Keratinocyte (primary cell): Measurements from ENCODE around the gene NR5A1. TPM values are rescaled to one million over a fixed set of nuclear protein-coding genes. Genes with fewer than 3 reads are reported as not detected.

Experiments used
- DNase-seq: peaks from one replicate; pipeline ENCODE4 v3.0.0-alpha.2; 2011; ENCODE audit warnings: low read depth, missing footprints, low spot score
- FAIRE-seq: peaks from 2 replicates; lab custom pipeline; 2011; peaks lifted over from hg19 to GRCh38; lab: Jason Lieb, UNC
- H2AFZ ChIP-seq: 2 replicates; pipeline ENCODE4 v1.6.0; 2012; ENCODE audit warnings: low read length, control low read depth, inconsistent platforms; ENCODE audit not compliant: control insufficient read depth
- H3K27ac ChIP-seq: 2 replicates; pipeline ENCODE4 v1.5.1; 2011; ENCODE audit warnings: low read length; ENCODE audit not compliant: control insufficient read depth, insufficient read depth
- H3K27me3 ChIP-seq: 3 replicates; pipeline ENCODE4 v1.6.0; 2011; ENCODE audit warnings: low read length; ENCODE audit not compliant: control insufficient read depth, insufficient read depth; ENCODE audit errors: extremely low read depth
- H3K36me3 ChIP-seq, 2 experiments: 2 replicates in 1 of 2; 3 replicates in 1 of 2; pipeline ENCODE4 v1.5.1; 2011; ENCODE audit warnings: low read length in 2 of 2, mild to moderate bottlenecking in 1 of 2; ENCODE audit not compliant: control insufficient read depth in 2 of 2, insufficient read depth in 2 of 2; ENCODE audit errors: extremely low read depth in 1 of 2
- H3K4me1 ChIP-seq: 3 replicates; pipeline ENCODE4 v1.5.1; 2011; ENCODE audit warnings: low read length; ENCODE audit not compliant: control insufficient read depth, insufficient read depth; ENCODE audit errors: extremely low read depth
- H3K4me2 ChIP-seq: 3 replicates; pipeline ENCODE4 v1.6.0; 2011; ENCODE audit warnings: low read depth, low read length; ENCODE audit not compliant: control insufficient read depth, insufficient read depth; ENCODE audit errors: extremely low read depth
- H3K4me3 ChIP-seq, 3 experiments: fragments of 200-600 bp in 1 of 3; sonication (generic) in 1 of 3; 2 replicates in 2 of 3; 3 replicates in 1 of 3; pipeline ENCODE4 v1.5.1; 2011 to 2016; ENCODE audit warnings: low read length in 3 of 3, mild to moderate bottlenecking in 3 of 3, control low read depth in 2 of 3, inconsistent platforms in 1 of 3, low read depth in 1 of 3, mixed read lengths in 1 of 3, mixed run types in 1 of 3, moderate library complexity in 1 of 3; ENCODE audit not compliant: control insufficient read depth in 2 of 3, insufficient read depth in 2 of 3; ENCODE audit errors: extremely low read depth in 1 of 3
- H3K79me2 ChIP-seq: 2 replicates; pipeline ENCODE4 v1.6.0; 2012; ENCODE audit warnings: low read length; ENCODE audit not compliant: control insufficient read depth, insufficient read depth
- H3K9ac ChIP-seq: 3 replicates; pipeline ENCODE4 v1.6.0; 2011; ENCODE audit warnings: low read length; ENCODE audit not compliant: control insufficient read depth, insufficient read depth; ENCODE audit errors: extremely low read depth
- H3K9me1 ChIP-seq: 3 replicates; pipeline ENCODE4 v1.6.0; 2011; ENCODE audit warnings: low read length; ENCODE audit not compliant: control insufficient read depth, insufficient read depth; ENCODE audit errors: extremely low read depth
- H3K9me3 ChIP-seq: 2 replicates; pipeline ENCODE4 v1.5.1; 2012; ENCODE audit warnings: low read depth, low read length; ENCODE audit not compliant: control insufficient read depth
- H4K20me1 ChIP-seq: 3 replicates; pipeline ENCODE4 v1.6.0; 2011; ENCODE audit warnings: low read length; ENCODE audit not compliant: control insufficient read depth, insufficient read depth; ENCODE audit errors: extremely low read depth
- CTCF ChIP-seq, 3 experiments: IDR thresholded peaks in 1 of 3; conservative IDR thresholded peaks in 1 of 3; optimal IDR thresholded peaks in 1 of 3; 2 replicates in 2 of 3; 3 replicates in 1 of 3; pipeline versions ENCODE3 to v1.5.1; 2011; ENCODE audit warnings: low read length in 3 of 3, mild to moderate bottlenecking in 3 of 3, moderate library complexity in 2 of 3, control low read depth in 1 of 3, inconsistent platforms in 1 of 3; ENCODE audit not compliant: insufficient read depth in 2 of 3; ENCODE audit errors: extremely low read depth in 1 of 3
- EZH2 ChIP-seq: IDR thresholded peaks from one replicate; pipeline ENCODE4 v1.6.1; 2012; ENCODE audit warnings: inconsistent platforms, mild to moderate bottlenecking, low read length, moderate library complexity
- dilution Hi-C: fragments of 300-500 bp; cut with MboI; formaldehyde crosslinking; loops from one replicate; pipeline ENCODE4 v1.7.0; 2020; ENCODE audit warnings: low sequenced_read_pairs; ENCODE audit not compliant: extremely low pct_ligation_motif_present
- polyA plus RNA-seq, 5 experiments: library from polyadenylated mRNA; depleted of rRNA in 3 of 5; stranded (reverse) in 3 of 5; stranded (forward) in 1 of 5; unstranded in 1 of 5; fragments of >200 nt; gene quantifications; 1 replicate in 1 of 5; 2 replicates in 3 of 5; 3 replicates in 1 of 5; pipeline versions ENCODE4 v1.2.1 to v1.2.3, GENCODE V29; 2011 to 2012; ENCODE audit warnings: missing spikeins in 2 of 5, low read depth in 1 of 5, low replicate concordance in 1 of 5

NR5A1 gene
- polyA plus RNA-seq, 1 donor (not counting 4 experiments of a cell fraction or from before 2014, with no cell fraction given) = not detected

GRCh38 chr9:124500796-124501611 is 6.2 kb downstream of the NR5A1 start:
- Histone ChIP-seq H3K79me2 (no peaks in the 10 kb centered on the region), H3K9me3 (no peaks in the 10 kb centered on the region), H3K9me1 (no peaks in the 10 kb centered on the region), H3K4me1 (peaks cover 7% of the 10 kb centered on the region), H3K9ac (no peak overlapping the region), H3K27me3 (peaks cover 54% of the 10 kb centered on the region), H3K27ac (no peak overlapping the region), H3K4me3 (no peak overlapping the region), H3K4me2 (no peak overlapping the region), H3K36me3 (no peaks in the 10 kb centered on the region), H2AFZ (no peak overlapping the region), H4K20me1 (no peaks in the 10 kb centered on the region)
- DNase-seq (no peak), FAIRE-seq (no peak)
- dilution Hi-C loops = no loop called here
- TF ChIP-seq EZH2 (no peak), CTCF (optimal IDR thresholded peaks at IDR 0.05 in 1 of 3, IDR thresholded peaks at IDR 0.05 in 1 of 3, conservative IDR thresholded peaks at IDR 0.05 in 1 of 3; ENCODE audit: extremely low read depth in 1 of 3, insufficient read depth in 2 of 3, low read length in 3 of 3) (no peak)

DNA sequence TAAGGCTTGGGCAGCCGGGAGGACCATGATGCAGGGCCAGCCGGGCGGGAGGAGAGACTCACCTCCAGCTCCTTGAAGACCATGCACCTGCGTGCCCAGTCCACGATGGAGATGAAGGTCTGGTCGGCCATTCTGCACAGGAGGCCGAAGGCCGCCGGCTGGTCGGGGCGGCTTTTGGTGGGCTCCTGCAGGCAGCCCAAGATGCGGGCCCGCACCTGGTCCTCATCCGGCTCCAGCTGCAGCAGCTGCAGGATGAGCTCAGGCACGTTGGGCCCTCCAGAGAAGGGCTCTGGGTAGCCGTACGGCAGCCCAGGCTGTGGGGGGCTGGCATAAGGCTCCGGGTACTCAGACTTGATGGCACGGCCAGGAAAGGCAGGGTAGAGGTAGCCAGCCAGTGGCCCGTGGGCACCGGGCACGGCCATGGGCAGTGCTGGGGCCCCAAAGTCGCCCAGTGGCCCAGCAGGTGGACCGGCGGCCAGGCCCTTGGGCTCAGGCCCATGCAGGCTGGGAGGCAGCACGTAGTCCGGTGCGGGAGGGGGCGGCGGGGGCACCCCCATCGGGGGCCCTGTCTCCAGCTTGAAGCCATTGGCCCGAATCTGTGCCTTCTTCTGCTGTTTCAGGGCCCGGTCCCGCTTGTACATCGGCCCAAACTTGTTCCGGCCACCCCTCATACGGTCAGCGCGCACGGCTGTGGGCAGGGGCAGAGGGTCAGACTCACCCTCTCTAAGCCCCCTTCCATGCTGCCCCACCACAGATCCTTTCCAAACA is 7.0 kb downstream of the NR5A1 start:
- no peaks in the 10 kb centered on the region for H3K36me3 ChIP-seq
- TF ChIP-seq CTCF (optimal IDR thresholded peaks at IDR 0.05 in 1 of 3, IDR thresholded peaks at IDR 0.05 in 1 of 3, conservative IDR thresholded peaks at IDR 0.05 in 1 of 3; ENCODE audit: extremely low read depth in 1 of 3, insufficient read depth in 2 of 3, low read length in 3 of 3) (no peak), EZH2 (no peak)
- dilution Hi-C loops = no loop called here
- no peak overlapping the region for H3K9ac ChIP-seq
- H3K27ac ChIP-seq = no peak overlapping the region
- peaks cover 4% of the 10 kb centered on the region for H3K4me1 ChIP-seq
- H3K9me1 ChIP-seq = no peaks in the 10 kb centered on the region
- no peak overlapping the region for H2AFZ ChIP-seq
- H4K20me1 ChIP-seq = no peaks in the 10 kb centered on the region
- no peak overlapping the region for H3K4me2 ChIP-seq
- H3K9me3 ChIP-seq = no peaks in the 10 kb centered on the region
- H3K4me3 ChIP-seq = no peak overlapping the region
- DNase-seq (no peak), FAIRE-seq (no peak)
- H3K79me2 ChIP-seq = no peaks in the 10 kb centered on the region
- H3K27me3 ChIP-seq = peaks cover 52% of the 10 kb centered on the region
